ENCODE measurements around the gene CA6. TPM values are rescaled to one million over a fixed set of nuclear protein-coding genes. Genes with fewer than 3 reads are reported as not detected.

The CA6 gene
- total RNA-seq, 2 donors from 2014 or later: not detected

DNA sequence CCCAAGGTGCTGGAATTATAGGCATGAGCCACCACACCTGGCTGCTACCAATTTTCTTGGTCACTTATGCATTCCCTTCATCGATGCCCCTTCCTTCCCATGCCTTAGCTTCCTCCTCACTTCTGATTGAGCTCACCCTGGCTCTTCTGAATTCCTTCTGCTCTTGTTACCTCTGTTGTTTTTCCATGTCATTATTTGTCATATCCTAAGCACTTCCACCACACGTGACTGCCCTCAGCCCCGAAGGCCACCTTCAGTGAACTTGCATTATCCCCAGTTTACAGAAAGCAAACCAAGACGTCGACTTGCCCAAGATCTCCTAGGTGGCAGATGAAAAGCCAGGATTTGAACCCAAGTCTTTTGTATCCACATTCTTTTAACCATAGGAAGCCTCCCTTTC lies 30.7 kb downstream of the CA6 start:
- no peak overlapping the region for H3K4me3 ChIP-seq
- TF ChIP-seq CTCF (IDR thresholded peaks at IDR 0.05) (no peak), POLR2A (IDR thresholded peaks at IDR 0.05) (no peak)
- H3K4me1 ChIP-seq: no peaks in the 10 kb centered on the region
- ATAC-seq (no peak), DNase-seq (no peak)
- H3K27ac ChIP-seq: no peak overlapping the region
- no peaks in the 10 kb centered on the region for H3K9me3 ChIP-seq
- intact Hi-C loops (cut with DNase I): no loop called here
- H3K27me3 ChIP-seq: no peaks in the 10 kb centered on the region
- 53 to 54% methylated on average over 5 of the region's 5 CpGs for WGBS, 2 donors
- no peaks in the 10 kb centered on the region for H3K36me3 ChIP-seq (replicated peaks in 1 of 2; ENCODE audit: insufficient read depth in 1 of 2, low read depth in 2 of 2)

- 75 to 79% methylated on average over 20 of the region's 20 CpGs for WGBS, 2 donors
- H3K36me3 ChIP-seq (replicated peaks in 1 of 2; ENCODE audit: insufficient read depth in 1 of 2, low read depth in 2 of 2): no peaks in the 10 kb centered on the region
- intact Hi-C loops (cut with DNase I): no loop called here
- H3K9me3 ChIP-seq: no peaks in the 10 kb centered on the region
- DNase-seq: no peak
- no peak for ATAC-seq
- no peak for TF ChIP-seq POLR2A (IDR thresholded peaks at IDR 0.05)
- TF ChIP-seq CTCF (IDR thresholded peaks at IDR 0.05): no peak
- no peaks in the 10 kb centered on the region for H3K4me1 ChIP-seq
- no peak overlapping the region for H3K4me3 ChIP-seq
- no peak overlapping the region for H3K27ac ChIP-seq
- no peaks in the 10 kb centered on the region for H3K27me3 ChIP-seq
Measured at GRCh38 chr1:8976896-8977450, 31.3 kb downstream of the CA6 start.

DNA sequence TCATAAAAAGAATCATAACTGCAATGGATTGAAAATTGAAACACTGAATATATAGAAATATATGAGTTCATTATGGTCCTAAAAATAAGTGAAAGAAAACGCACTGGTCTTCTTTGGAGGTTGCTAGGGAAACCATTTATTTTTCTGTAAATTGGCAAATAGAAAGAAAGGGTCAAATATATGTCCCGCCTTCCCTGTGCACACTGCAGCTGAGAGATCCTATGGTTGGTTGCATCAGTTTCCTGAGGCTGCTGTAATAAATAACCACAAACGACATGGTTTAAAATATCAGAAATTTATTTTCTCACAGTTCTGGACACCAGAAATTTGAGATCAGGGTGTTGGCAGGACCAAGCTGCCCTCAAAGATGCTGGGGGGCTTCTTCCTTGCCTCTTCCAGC lies 35.0 kb downstream of the CA6 start:
- WGBS, 2 donors: 55 to 63% methylated on average over 3 of the region's 3 CpGs
- Histone ChIP-seq H3K36me3 (replicated peaks in 1 of 2; ENCODE audit: insufficient read depth in 1 of 2, low read depth in 2 of 2) (no peaks in the 10 kb centered on the region), H3K4me1 (no peaks in the 10 kb centered on the region), H3K27ac (no peak overlapping the region), H3K27me3 (no peaks in the 10 kb centered on the region), H3K9me3 (no peaks in the 10 kb centered on the region), H3K4me3 (no peak overlapping the region)
- TF ChIP-seq POLR2A (IDR thresholded peaks at IDR 0.05) (no peak), CTCF (IDR thresholded peaks at IDR 0.05) (no peak)
- DNase-seq (no peak), ATAC-seq (no peak)
- intact Hi-C loops (cut with DNase I): no loop called here

- Histone ChIP-seq H3K9me3 (no peaks in the 10 kb centered on the region), H3K36me3 (replicated peaks in 1 of 2; ENCODE audit: insufficient read depth in 1 of 2, low read depth in 2 of 2) (no peaks in the 10 kb centered on the region), H3K4me1 (no peaks in the 10 kb centered on the region), H3K27ac (no peak overlapping the region), H3K4me3 (no peak overlapping the region), H3K27me3 (no peaks in the 10 kb centered on the region)
- ATAC-seq (no peak), DNase-seq (no peak)
- 50 to 58% methylated on average over 2 of the region's 2 CpGs for WGBS, 2 donors
- intact Hi-C loops (cut with DNase I): no loop called here
- no peak for TF ChIP-seq CTCF (IDR thresholded peaks at IDR 0.05)
- TF ChIP-seq POLR2A (IDR thresholded peaks at IDR 0.05): no peak
Measured at GRCh38 chr1:8981169-8981568, 35.5 kb downstream of the CA6 start.

DNA sequence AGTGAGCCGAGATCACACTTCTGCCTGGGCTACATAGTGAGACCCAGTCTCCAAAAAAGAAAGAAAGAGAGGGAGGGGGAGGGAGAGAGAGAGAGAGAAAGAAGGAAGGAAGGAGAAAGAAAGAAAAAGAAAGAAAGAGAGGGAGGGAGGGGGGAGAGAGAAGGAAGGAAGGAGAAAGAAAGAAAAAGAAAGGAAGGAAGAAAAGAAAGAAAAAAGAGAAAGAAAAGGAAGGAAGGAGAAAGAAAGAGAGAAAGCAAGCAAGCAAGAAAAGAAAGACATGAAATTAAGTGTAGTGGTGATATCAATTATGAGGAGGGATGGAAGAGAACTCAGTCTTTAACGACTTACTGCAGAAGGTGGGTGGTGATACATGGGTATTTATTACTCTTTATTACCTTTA lies 38.5 kb downstream of the CA6 start:
- Histone ChIP-seq H3K4me3 (no peak overlapping the region), H3K27me3 (no peaks in the 10 kb centered on the region), H3K36me3 (replicated peaks in 1 of 2; ENCODE audit: insufficient read depth in 1 of 2, low read depth in 2 of 2) (no peaks in the 10 kb centered on the region), H3K27ac (no peak overlapping the region), H3K9me3 (no peaks in the 10 kb centered on the region), H3K4me1 (peaks cover 4% of the 10 kb centered on the region)
- ATAC-seq: no peak
- no peak for TF ChIP-seq POLR2A (IDR thresholded peaks at IDR 0.05)
- TF ChIP-seq CTCF (IDR thresholded peaks at IDR 0.05): no peak
- WGBS, 2 donors: 64 to 68% methylated on average over 2 of the region's 2 CpGs
- no peak for DNase-seq
- intact Hi-C loops (cut with DNase I): no loop called here
